Osteoblast (primary cell): ENCODE results near the gene TNFRSF14. TPM values are rescaled to one million over a fixed set of nuclear protein-coding genes. Genes with fewer than 3 reads are reported as not detected.

Experiments
- DNase-seq: peaks from one replicate; pipeline ENCODE4 v3.0.0; 2011; ENCODE audit warnings: low spot score, mixed read lengths; ENCODE audit not compliant: insufficient read length; ENCODE audit errors: missing footprints
- H2AFZ ChIP-seq: 2 replicates; pipeline ENCODE4 v1.6.0; 2011; ENCODE audit warnings: mild to moderate bottlenecking, low read length
- H3K27ac ChIP-seq: 2 replicates; pipeline ENCODE4 v1.5.1; 2011; ENCODE audit warnings: mild to moderate bottlenecking, low read depth, low read length, moderate library complexity
- H3K27me3 ChIP-seq: 2 replicates; pipeline ENCODE4 v1.6.0; 2012; ENCODE audit warnings: mild to moderate bottlenecking, control low read depth, inconsistent platforms, low read length, moderate library complexity; ENCODE audit not compliant: insufficient read depth
- H3K36me3 ChIP-seq: 2 replicates; pipeline ENCODE4 v1.5.1; 2011; ENCODE audit warnings: mild to moderate bottlenecking, low read length, control low read depth, moderate library complexity; ENCODE audit not compliant: insufficient read depth
- H3K4me1 ChIP-seq: 2 replicates; pipeline ENCODE4 v1.5.1; 2011; ENCODE audit warnings: mild to moderate bottlenecking, low read length, control low read depth, moderate library complexity; ENCODE audit not compliant: insufficient read depth
- H3K4me2 ChIP-seq: 2 replicates; pipeline ENCODE4 v1.6.0; 2011; ENCODE audit warnings: mild to moderate bottlenecking, low read length; ENCODE audit not compliant: insufficient read depth
- H3K4me3 ChIP-seq: fragments of 200-600 bp; sonication (generic); 3 replicates; pipeline ENCODE4 v1.5.1; 2012; ENCODE audit warnings: mild to moderate bottlenecking, low read length, inconsistent platforms; ENCODE audit not compliant: insufficient read depth
- H3K79me2 ChIP-seq: 2 replicates; pipeline ENCODE4 v1.6.0; 2012; ENCODE audit warnings: mild to moderate bottlenecking, low read length, control low read depth, inconsistent platforms; ENCODE audit not compliant: insufficient read depth
- H3K9me3 ChIP-seq: 2 replicates; pipeline ENCODE4 v1.5.1; 2011; ENCODE audit warnings: low read depth, low read length, control low read depth
- H4K20me1 ChIP-seq: 2 replicates; pipeline ENCODE4 v1.6.0; 2012; ENCODE audit warnings: mild to moderate bottlenecking, low read length, control low read depth; ENCODE audit not compliant: insufficient read depth
- total RNA-seq: library from RNA; depleted of rRNA; stranded (reverse); fragments of >200 nt; gene quantifications from 2 replicates; pipeline ENCODE4 v1.2.3, GENCODE V29; 2012
- TF ChIP-seq, protein P1 (sequence below): IDR thresholded peaks from 2 replicates; pipeline ENCODE4 v1.5.1; 2011; ENCODE audit warnings: mild to moderate bottlenecking, low read depth, low read length, moderate library complexity; ENCODE audit errors: extremely low read depth

The TNFRSF14 gene
- total RNA-seq, 1 donor = 36.6 TPM

DNA sequence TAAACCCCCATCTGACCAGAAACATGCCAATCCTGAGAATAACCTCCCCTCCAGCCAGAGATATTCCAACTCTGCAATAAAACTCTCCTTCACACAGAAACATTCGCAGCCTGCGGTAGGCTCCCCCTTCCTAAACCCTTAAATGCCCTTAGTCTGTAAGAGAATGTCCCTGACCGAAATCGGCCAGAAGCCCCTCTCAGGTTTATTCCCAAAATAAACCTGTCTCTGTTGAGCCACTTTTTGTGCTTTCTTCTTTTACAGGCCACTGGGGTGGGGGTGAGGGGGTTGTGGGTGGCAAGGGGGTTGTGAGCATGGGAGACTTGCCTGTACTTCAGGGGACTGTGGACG lies 35.0 kb downstream of the TNFRSF14 start:
- H4K20me1 ChIP-seq = no peaks in the 10 kb centered on the region
- H3K27me3 ChIP-seq = no peaks in the 10 kb centered on the region

DNA sequence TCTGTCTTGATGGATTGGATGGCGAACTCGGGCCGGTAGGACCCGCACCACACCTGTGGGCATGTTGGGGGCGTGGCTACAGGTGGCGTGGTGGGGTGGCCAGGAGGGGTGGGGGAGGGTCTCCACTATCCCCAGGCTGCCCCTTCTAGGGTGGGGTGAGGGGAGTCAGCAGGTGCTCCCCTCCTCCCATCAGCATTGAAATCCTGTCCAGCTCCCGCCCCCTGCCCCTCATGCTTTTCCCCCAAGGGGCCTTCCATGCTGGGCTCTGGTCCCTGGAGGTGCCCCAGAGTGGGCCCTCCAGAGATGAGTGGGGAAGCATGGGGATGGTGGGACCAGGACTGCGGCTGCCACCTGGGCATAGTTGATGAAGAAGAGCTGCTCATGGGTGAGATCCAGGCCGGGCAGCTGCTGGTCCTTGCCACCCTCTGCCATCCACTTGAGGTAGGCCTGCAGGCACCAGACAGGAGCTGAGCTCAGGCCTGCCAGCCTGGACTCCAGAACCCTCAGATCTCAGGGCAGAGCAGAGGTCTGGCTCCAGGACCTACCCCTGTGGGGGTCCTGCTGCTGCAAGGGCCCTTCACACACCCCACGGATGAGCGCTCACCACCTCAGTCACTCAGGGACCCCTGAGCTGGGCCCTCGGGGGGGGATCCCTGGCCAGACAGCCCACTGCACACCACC lies 35.5 kb downstream of the TNFRSF14 start:
- H3K9me3 ChIP-seq = no peaks in the 10 kb centered on the region
- no peaks in the 10 kb centered on the region for H3K4me1 ChIP-seq
- no peaks in the 10 kb centered on the region for H3K36me3 ChIP-seq
- H3K27me3 ChIP-seq = no peaks in the 10 kb centered on the region
- H3K4me2 ChIP-seq = no peak overlapping the region
- H3K27ac ChIP-seq = no peak overlapping the region
- peak; percentile 86 for DNase-seq
- H4K20me1 ChIP-seq = no peaks in the 10 kb centered on the region
- peaks cover 4% of the 10 kb centered on the region for H3K79me2 ChIP-seq
- no peak overlapping the region for H2AFZ ChIP-seq
- TF ChIP-seq, protein P1, sequence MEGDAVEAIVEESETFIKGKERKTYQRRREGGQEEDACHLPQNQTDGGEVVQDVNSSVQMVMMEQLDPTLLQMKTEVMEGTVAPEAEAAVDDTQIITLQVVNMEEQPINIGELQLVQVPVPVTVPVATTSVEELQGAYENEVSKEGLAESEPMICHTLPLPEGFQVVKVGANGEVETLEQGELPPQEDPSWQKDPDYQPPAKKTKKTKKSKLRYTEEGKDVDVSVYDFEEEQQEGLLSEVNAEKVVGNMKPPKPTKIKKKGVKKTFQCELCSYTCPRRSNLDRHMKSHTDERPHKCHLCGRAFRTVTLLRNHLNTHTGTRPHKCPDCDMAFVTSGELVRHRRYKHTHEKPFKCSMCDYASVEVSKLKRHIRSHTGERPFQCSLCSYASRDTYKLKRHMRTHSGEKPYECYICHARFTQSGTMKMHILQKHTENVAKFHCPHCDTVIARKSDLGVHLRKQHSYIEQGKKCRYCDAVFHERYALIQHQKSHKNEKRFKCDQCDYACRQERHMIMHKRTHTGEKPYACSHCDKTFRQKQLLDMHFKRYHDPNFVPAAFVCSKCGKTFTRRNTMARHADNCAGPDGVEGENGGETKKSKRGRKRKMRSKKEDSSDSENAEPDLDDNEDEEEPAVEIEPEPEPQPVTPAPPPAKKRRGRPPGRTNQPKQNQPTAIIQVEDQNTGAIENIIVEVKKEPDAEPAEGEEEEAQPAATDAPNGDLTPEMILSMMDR = no peak
- no peak overlapping the region for H3K4me3 ChIP-seq

More for the DNA sequence above, 35.0 kb downstream of the TNFRSF14 start:
- DNase-seq = no peak
- no peaks in the 10 kb centered on the region for H3K36me3 ChIP-seq
- no peak overlapping the region for H3K4me3 ChIP-seq
- H3K9me3 ChIP-seq = no peaks in the 10 kb centered on the region
- TF ChIP-seq, protein P1 = no peak
- no peaks in the 10 kb centered on the region for H3K4me1 ChIP-seq
- no peak overlapping the region for H3K27ac ChIP-seq
- H3K4me2 ChIP-seq = no peak overlapping the region
- H2AFZ ChIP-seq = no peak overlapping the region
- H3K79me2 ChIP-seq = peaks cover 4% of the 10 kb centered on the region

DNA sequence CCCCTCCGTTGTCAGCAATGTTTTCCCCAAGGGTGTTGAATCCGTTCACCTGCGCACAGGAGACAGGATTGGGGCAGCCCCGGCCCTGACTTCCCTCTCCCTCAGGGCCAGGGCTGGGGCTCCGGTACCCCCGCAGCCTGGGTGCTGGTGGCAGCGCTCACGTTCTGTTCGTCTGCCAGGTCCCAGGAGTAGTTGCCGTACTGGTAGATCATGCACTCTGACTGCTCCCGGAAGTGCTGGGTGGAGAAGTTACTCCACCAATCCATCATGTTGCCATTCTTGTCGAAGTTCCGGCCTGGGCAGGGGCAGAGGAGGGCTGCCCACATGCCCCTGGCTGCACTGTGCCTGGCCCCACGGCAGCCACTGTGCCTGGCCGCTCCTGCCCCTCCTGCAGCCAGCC lies 36.5 kb downstream of the TNFRSF14 start:
- H3K4me1 ChIP-seq = no peaks in the 10 kb centered on the region
- no peaks in the 10 kb centered on the region for H3K27me3 ChIP-seq
- H4K20me1 ChIP-seq = no peaks in the 10 kb centered on the region
- no peak overlapping the region for H3K27ac ChIP-seq
- H3K4me2 ChIP-seq = no peak overlapping the region
- no peak overlapping the region for H3K4me3 ChIP-seq
- H3K36me3 ChIP-seq = no peaks in the 10 kb centered on the region
- no peaks in the 10 kb centered on the region for H3K79me2 ChIP-seq
- H3K9me3 ChIP-seq = no peaks in the 10 kb centered on the region
- DNase-seq = peak; percentile 58
- no peak overlapping the region for H2AFZ ChIP-seq
- TF ChIP-seq, protein P1 = no peak

DNA sequence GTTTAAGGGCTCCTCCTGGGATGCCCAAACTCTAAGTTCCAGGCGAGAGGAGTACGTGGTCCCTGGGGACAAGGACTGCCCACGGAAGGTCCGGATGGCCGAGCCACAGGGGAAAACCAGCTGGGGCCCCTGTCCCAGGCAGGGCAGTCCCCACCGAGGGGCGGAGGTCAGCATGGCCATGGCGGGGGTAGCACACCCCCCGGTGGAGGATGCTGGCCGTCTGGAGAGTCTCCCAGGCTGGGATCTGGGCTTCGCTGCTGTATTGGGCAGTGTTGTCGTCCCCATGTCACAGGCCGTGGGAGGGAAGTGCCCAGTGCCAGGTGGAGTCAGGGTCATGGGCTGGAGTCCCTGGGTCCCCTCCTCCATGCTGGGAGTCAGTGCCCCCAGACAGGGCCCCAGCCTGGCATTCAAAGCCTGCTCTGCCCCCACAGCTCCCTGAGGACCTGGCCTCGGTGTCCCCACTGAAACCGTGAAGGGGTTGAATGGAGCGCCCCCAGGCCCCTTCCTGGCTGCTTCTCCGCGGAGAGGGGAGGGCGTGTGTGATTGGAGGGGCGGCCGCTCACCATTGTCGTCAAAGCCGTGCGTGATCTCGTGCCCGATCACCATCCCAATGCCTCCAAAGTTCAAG lies 37.2 kb downstream of the TNFRSF14 start:
- no peaks in the 10 kb centered on the region for H3K36me3 ChIP-seq
- H3K27me3 ChIP-seq = no peaks in the 10 kb centered on the region
- no peaks in the 10 kb centered on the region for H4K20me1 ChIP-seq
- H3K27ac ChIP-seq = no peak overlapping the region
- no peak overlapping the region for H3K4me3 ChIP-seq
- peak overlapping the region; percentile 70 for H3K4me2 ChIP-seq
- peak; percentile 75 for DNase-seq
- no peaks in the 10 kb centered on the region for H3K9me3 ChIP-seq
- H2AFZ ChIP-seq = no peak overlapping the region
- no peaks in the 10 kb centered on the region for H3K79me2 ChIP-seq
- TF ChIP-seq, protein P1 = no peak
- no peaks in the 10 kb centered on the region for H3K4me1 ChIP-seq
